NCI-H345 treated with DMSO at 0.1 percent for 48 hours (cell line): ENCODE data around the gene TLE2.
"Not testable (repeated sequence)": the region's sequence is repeated elsewhere in the genome, so short reads cannot be mapped to it uniquely, and the experiment has no call there.

Source experiments
- DNase-seq: peaks from one replicate; lab custom pipeline; 2025; ENCODE audit not compliant: unreplicated experiment; lab: John Stamatoyannopoulos, UW

TLE2 gene

GRCh38 chr19:3056417-3057088 lies 27.5 kb upstream of the TLE2 start:
- DNase-seq: peak; percentile 82

- peak; percentile 87 for DNase-seq
These were observed 26.8 kb upstream of the TLE2 start for GRCh38 chr19:3055741-3056416.

GRCh38 chr19:3054972-3055740 lies 26.1 kb upstream of the TLE2 start:
- DNase-seq: no peak

GRCh38 chr19:3054265-3054971 lies 25.3 kb upstream of the TLE2 start:
- DNase-seq: no peak

GRCh38 chr19:3053780-3054179 lies 24.7 kb upstream of the TLE2 start:
- DNase-seq: no peak

GRCh38 chr19:3053218-3053621 lies 24.1 kb upstream of the TLE2 start:
- DNase-seq: no peak

GRCh38 chr19:3050016-3050415 lies 20.9 kb upstream of the TLE2 start:
- DNase-seq: not testable (repeated sequence)

GRCh38 chr19:3049089-3049488 lies 20.0 kb upstream of the TLE2 start:
- DNase-seq: no peak

GRCh38 chr19:3048190-3048533 lies 19.1 kb upstream of the TLE2 start:
- no peak for DNase-seq

GRCh38 chr19:3047496-3048189 lies 18.6 kb upstream of the TLE2 start:
- peak; percentile 79 for DNase-seq

- no peak for DNase-seq
These were observed 17.8 kb upstream of the TLE2 start for GRCh38 chr19:3046698-3047495.

- no peak for DNase-seq
These were observed 17.0 kb upstream of the TLE2 start for GRCh38 chr19:3045885-3046697.

- DNase-seq: no peak
These were observed 16.1 kb upstream of the TLE2 start for GRCh38 chr19:3045191-3045590.

- no peak for DNase-seq
These were observed 13.7 kb upstream of the TLE2 start for GRCh38 chr19:3042621-3043267.

GRCh38 chr19:3041761-3042620 lies 12.9 kb upstream of the TLE2 start:
- DNase-seq: no peak

- no peak for DNase-seq
These were observed 12.2 kb upstream of the TLE2 start for GRCh38 chr19:3041327-3041726.

- DNase-seq: no peak
These were observed 10.6 kb upstream of the TLE2 start for GRCh38 chr19:3039641-3040077.

GRCh38 chr19:3039125-3039524 lies 10.0 kb upstream of the TLE2 start:
- no peak for DNase-seq
